Liver (tissue), 3 donors: ENCODE data around the gene CXorf38.

Experiments used
- RAD21 ChIP-seq, 2 donors: IDR thresholded peaks; 2 replicates each; pipeline ENCODE4 v1.6.1; 2016; ENCODE audit warnings: antibody characterized with exemption in 2 of 2, mild to moderate bottlenecking in 2 of 2
- TAF1 ChIP-seq: conservative IDR thresholded peaks from 2 replicates; pipeline ENCODE4 v1.6.1; 2016; ENCODE audit warnings: antibody characterized with exemption, mild to moderate bottlenecking
- YY1 ChIP-seq: IDR thresholded peaks from 2 replicates; pipeline ENCODE4 v1.6.1; 2016; ENCODE audit warnings: antibody characterized with exemption, mild to moderate bottlenecking
- TF ChIP-seq, protein P1 (sequence below): IDR thresholded peaks from 2 replicates; pipeline ENCODE4 v1.6.1; 2016; ENCODE audit warnings: antibody characterized with exemption
- TF ChIP-seq, protein P2 (sequence below): IDR thresholded peaks from 2 replicates; pipeline ENCODE4 v1.6.1; 2016; ENCODE audit warnings: antibody characterized with exemption
- TF ChIP-seq, protein P3 (sequence below): fragments of 150-350 bp; IDR thresholded peaks from 2 replicates; pipeline ENCODE4 v1.5.1; 2017; ENCODE audit warnings: improper control_type of control experiment, low read depth, low read length; ENCODE audit not compliant: missing input control
- TF ChIP-seq, protein P4 (sequence below): IDR thresholded peaks from 2 replicates; pipeline ENCODE4 v1.6.1; 2016; ENCODE audit warnings: antibody characterized with exemption, mild to moderate bottlenecking
- donor health status: healthy.
- donor health status: healthy.

DNA sequence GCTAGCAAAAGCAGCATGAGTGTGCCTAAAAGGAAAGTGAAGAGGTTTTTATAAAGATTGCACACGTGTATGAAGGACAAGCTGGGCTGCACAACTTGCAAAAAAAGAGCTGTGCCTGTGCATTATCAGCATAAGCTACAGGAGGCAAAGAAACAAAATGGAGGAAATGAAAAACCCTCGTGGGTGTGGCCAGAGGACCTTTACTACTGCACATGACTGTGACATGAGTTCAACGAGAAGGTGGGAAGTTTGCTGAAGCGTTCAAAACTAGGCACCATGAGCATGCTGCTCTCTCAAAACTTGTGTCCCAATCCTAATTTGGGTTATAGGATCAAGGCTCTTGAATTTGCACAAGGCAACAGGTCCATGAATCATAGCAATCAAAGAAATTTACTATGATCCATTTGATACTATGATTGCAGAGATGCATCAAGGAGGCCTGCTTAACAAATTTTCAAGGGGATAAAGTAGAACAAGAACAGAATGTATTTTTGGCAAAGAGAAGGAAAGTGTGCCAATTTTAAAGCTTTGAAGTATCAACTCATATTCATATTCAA lies 38.1 kb upstream of the CXorf38 start:
- TF ChIP-seq, protein P1, sequence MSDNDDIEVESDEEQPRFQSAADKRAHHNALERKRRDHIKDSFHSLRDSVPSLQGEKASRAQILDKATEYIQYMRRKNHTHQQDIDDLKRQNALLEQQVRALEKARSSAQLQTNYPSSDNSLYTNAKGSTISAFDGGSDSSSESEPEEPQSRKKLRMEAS = no peak
- TF ChIP-seq, protein P2, sequence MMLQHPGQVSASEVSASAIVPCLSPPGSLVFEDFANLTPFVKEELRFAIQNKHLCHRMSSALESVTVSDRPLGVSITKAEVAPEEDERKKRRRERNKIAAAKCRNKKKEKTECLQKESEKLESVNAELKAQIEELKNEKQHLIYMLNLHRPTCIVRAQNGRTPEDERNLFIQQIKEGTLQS = no peak
- no peak for TF ChIP-seq RAD21 (IDR thresholded peaks at IDR 0.05)
- no peak for TF ChIP-seq TAF1
- TF ChIP-seq, protein P3, sequence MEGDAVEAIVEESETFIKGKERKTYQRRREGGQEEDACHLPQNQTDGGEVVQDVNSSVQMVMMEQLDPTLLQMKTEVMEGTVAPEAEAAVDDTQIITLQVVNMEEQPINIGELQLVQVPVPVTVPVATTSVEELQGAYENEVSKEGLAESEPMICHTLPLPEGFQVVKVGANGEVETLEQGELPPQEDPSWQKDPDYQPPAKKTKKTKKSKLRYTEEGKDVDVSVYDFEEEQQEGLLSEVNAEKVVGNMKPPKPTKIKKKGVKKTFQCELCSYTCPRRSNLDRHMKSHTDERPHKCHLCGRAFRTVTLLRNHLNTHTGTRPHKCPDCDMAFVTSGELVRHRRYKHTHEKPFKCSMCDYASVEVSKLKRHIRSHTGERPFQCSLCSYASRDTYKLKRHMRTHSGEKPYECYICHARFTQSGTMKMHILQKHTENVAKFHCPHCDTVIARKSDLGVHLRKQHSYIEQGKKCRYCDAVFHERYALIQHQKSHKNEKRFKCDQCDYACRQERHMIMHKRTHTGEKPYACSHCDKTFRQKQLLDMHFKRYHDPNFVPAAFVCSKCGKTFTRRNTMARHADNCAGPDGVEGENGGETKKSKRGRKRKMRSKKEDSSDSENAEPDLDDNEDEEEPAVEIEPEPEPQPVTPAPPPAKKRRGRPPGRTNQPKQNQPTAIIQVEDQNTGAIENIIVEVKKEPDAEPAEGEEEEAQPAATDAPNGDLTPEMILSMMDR = no peak
- TF ChIP-seq, protein P4, sequence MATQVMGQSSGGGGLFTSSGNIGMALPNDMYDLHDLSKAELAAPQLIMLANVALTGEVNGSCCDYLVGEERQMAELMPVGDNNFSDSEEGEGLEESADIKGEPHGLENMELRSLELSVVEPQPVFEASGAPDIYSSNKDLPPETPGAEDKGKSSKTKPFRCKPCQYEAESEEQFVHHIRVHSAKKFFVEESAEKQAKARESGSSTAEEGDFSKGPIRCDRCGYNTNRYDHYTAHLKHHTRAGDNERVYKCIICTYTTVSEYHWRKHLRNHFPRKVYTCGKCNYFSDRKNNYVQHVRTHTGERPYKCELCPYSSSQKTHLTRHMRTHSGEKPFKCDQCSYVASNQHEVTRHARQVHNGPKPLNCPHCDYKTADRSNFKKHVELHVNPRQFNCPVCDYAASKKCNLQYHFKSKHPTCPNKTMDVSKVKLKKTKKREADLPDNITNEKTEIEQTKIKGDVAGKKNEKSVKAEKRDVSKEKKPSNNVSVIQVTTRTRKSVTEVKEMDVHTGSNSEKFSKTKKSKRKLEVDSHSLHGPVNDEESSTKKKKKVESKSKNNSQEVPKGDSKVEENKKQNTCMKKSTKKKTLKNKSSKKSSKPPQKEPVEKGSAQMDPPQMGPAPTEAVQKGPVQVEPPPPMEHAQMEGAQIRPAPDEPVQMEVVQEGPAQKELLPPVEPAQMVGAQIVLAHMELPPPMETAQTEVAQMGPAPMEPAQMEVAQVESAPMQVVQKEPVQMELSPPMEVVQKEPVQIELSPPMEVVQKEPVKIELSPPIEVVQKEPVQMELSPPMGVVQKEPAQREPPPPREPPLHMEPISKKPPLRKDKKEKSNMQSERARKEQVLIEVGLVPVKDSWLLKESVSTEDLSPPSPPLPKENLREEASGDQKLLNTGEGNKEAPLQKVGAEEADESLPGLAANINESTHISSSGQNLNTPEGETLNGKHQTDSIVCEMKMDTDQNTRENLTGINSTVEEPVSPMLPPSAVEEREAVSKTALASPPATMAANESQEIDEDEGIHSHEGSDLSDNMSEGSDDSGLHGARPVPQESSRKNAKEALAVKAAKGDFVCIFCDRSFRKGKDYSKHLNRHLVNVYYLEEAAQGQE = no peak
- no peak for TF ChIP-seq YY1
